RWPE2 (cell line): ENCODE measurements around the gene ARHGEF1.
A peak's percentile ranks its signal among the peaks of the same experiment; 100 is the strongest.

Experiments used
- ATAC-seq: fragments of 200-7000 bp; cut with Tn5 transposase; 3 replicates; pipeline ENCODE4 v1.9.1; 2021; ENCODE audit warnings: low read depth
- DNase-seq: peaks from one replicate; pipeline ENCODE4 v3.0.0-alpha.2; 2020; ENCODE audit warnings: low spot score
- H3K27ac ChIP-seq: fragments of 450-650 bp; 2 replicates; pipeline ENCODE4 v1.5.1; 2017; ENCODE audit warnings: mild to moderate bottlenecking; ENCODE audit not compliant: poor library complexity, severe bottlenecking
- H3K27me3 ChIP-seq: fragments of 250-450 bp; sonication (Bioruptor Pico); 2 replicates; pipeline ENCODE4 v1.5.1; 2021; ENCODE audit warnings: mild to moderate bottlenecking, moderate library complexity; ENCODE audit not compliant: insufficient read depth, poor library complexity, severe bottlenecking
- H3K36me3 ChIP-seq: fragments of 250-450 bp; sonication (Bioruptor Pico); 2 replicates; pipeline ENCODE4 v1.5.1; 2020; ENCODE audit warnings: low read depth, mild to moderate bottlenecking, moderate library complexity
- H3K4me1 ChIP-seq: fragments of 250-450 bp; sonication (Bioruptor Pico); 2 replicates; pipeline ENCODE4 v1.5.1; 2021; ENCODE audit warnings: mild to moderate bottlenecking, moderate library complexity; ENCODE audit not compliant: insufficient read depth, poor library complexity, severe bottlenecking
- H3K4me3 ChIP-seq: fragments of 250-450 bp; sonication (Bioruptor Pico); 2 replicates; pipeline ENCODE4 v1.5.1; 2021; ENCODE audit warnings: mild to moderate bottlenecking, moderate library complexity; ENCODE audit not compliant: severe bottlenecking
- H3K9me3 ChIP-seq: fragments of 250-450 bp; sonication (Bioruptor Pico); 2 replicates; pipeline ENCODE4 v1.5.1; 2021; ENCODE audit warnings: mild to moderate bottlenecking, moderate library complexity; ENCODE audit not compliant: severe bottlenecking
- TF ChIP-seq, protein P1 (sequence below): fragments of 450-650 bp; IDR thresholded peaks from one replicate; pipeline ENCODE4 v1.5.1; 2017; ENCODE audit warnings: mild to moderate bottlenecking, moderate library complexity; ENCODE audit not compliant: poor library complexity, severe bottlenecking

ARHGEF1 gene

DNA sequence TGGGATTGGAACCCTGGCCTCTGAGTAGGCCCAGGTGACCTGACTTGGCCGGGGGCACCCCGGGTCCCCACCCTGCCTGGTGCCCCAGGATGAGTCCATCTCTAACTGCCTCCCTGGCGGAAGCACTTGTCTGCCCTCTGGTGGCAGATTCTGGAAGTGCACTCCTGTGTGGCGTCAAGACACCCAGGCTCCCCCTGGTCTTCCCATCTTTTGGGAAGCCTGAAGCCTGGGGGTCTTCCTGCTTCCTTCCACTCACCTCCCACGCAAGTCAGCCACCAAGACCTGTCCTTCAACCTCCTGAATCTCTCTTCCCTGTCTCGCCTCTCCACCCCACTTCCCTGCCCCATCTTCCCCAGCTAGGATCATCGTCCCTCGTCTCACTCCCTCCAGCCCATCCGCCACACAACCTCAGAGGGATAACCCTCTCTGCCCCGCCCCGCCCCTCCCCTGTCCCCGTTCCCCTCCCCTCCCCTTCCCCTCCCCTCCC lies 68.7 kb downstream of the ARHGEF1 start:
- TF ChIP-seq, protein P1, sequence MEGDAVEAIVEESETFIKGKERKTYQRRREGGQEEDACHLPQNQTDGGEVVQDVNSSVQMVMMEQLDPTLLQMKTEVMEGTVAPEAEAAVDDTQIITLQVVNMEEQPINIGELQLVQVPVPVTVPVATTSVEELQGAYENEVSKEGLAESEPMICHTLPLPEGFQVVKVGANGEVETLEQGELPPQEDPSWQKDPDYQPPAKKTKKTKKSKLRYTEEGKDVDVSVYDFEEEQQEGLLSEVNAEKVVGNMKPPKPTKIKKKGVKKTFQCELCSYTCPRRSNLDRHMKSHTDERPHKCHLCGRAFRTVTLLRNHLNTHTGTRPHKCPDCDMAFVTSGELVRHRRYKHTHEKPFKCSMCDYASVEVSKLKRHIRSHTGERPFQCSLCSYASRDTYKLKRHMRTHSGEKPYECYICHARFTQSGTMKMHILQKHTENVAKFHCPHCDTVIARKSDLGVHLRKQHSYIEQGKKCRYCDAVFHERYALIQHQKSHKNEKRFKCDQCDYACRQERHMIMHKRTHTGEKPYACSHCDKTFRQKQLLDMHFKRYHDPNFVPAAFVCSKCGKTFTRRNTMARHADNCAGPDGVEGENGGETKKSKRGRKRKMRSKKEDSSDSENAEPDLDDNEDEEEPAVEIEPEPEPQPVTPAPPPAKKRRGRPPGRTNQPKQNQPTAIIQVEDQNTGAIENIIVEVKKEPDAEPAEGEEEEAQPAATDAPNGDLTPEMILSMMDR = peak; percentile 89
- H3K27me3 ChIP-seq = no peaks in the 10 kb centered on the region
- no peaks in the 10 kb centered on the region for H3K36me3 ChIP-seq
- ATAC-seq = peak; percentile 70
- no peak overlapping the region for H3K4me3 ChIP-seq
- no peak for DNase-seq
- H3K27ac ChIP-seq = no peak overlapping the region
- no peaks in the 10 kb centered on the region for H3K9me3 ChIP-seq
- no peaks in the 10 kb centered on the region for H3K4me1 ChIP-seq

DNA sequence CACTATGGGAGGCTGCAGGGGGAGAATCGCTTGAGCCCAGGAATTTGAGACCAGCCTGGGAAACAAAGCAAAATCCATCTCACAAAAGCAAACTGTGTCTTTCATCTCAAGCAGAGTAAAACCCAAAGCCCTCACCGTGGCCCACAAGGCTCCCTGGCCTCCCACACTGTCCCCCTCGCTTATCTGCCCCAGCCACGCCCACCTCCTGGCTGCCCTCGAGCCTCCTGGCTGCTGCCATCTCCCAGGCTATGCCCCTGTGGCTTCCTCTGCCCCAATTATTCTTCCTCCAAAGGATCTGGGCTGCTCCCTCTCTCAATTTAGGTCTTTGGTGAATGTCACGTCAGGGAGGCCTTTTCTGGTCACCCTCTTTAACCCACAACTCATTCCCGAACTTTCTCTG lies 72.5 kb downstream of the ARHGEF1 start:
- H3K4me1 ChIP-seq = peaks cover 7% of the 10 kb centered on the region
- no peaks in the 10 kb centered on the region for H3K27me3 ChIP-seq
- DNase-seq (no peak), ATAC-seq (no peak)
- H3K27ac ChIP-seq = no peak overlapping the region
- H3K9me3 ChIP-seq = no peaks in the 10 kb centered on the region
- H3K36me3 ChIP-seq = peaks cover 5% of the 10 kb centered on the region; the same call in 1 of the 2 replicates
- TF ChIP-seq, protein P1 = no peak
- H3K4me3 ChIP-seq = no peak overlapping the region

DNA sequence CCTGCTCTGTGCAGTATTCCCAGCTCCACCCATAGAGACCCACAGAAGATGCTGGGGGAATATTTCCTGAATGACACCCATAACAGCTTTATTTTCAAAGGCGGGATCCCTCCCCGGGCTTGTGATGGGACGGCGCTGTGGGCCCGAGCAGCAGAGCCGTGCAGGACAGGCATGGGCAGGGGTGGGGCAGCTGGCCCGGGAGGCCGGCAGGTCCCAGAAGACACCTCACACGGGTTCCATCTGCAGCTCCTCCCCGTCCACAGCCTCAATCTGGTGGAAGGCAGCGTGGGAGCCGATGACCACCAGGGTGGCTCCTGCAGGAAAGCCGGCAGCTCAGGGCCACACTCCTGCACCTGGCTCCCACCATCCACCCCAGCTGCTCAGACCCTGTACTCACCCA lies 73.6 kb downstream of the ARHGEF1 start:
- DNase-seq (no peak), ATAC-seq (no peak)
- TF ChIP-seq, protein P1 = no peak
- Histone ChIP-seq H3K36me3 (peaks cover 5% of the 10 kb centered on the region; the same call in 1 of the 2 replicates), H3K4me1 (peaks cover 7% of the 10 kb centered on the region), H3K27ac (no peak overlapping the region), H3K27me3 (no peaks in the 10 kb centered on the region), H3K9me3 (no peaks in the 10 kb centered on the region), H3K4me3 (no peak overlapping the region)
